ENCODE data around the gene RGS6.

The RGS6 gene

DNA sequence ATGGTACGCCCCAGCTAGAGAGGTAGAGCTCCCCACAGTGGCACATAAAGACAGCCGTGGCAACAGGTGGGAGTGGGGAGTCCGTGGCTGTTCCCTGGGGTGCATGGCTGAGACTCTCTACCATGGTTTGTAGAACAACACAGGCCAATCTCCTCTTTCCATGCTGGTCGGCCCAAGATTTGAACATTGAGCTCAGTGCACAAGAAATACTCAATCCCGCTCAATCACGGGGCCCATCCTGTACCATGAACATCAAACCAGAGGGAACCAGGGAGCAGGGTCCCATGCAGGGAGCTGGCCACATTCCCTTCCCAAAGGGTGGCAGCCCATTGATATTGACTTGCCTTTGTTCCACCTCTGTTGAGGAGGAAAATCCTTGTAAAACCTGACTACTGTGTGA is 608.6 kb downstream of the RGS6 start:
- no peak for DNase-seq

DNA sequence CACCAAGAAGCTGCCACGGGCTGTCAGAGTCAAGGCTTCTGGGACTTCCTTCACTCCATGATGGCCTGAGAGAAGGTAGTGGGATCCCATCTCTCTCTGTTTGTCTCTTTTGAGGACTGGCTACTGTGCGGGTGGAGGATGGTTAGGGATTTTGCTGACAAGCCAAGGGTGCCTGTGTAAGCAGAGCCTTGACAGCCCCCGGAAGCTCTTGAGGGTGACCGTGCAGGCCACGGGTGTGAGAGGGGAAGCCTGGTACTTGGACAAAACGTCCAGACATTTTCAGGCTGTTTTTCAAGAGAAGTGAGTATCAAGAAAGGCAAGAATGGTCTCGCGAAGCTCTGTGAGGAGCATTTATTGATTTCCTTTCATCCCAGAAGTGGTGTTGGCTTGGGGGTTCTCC is 609.3 kb downstream of the RGS6 start:
- DNase-seq, result no peak

- no peak for DNase-seq
These were observed 611.1 kb downstream of the RGS6 start for GRCh38 chr14:72543341-72543740.

GRCh38 chr14:72544615-72545387 is 612.6 kb downstream of the RGS6 start:
- no peak for DNase-seq

GRCh38 chr14:72545411-72546311 is 613.4 kb downstream of the RGS6 start:
- DNase-seq, result no peak

GRCh38 chr14:72546344-72547016 is 614.3 kb downstream of the RGS6 start:
- no peak for DNase-seq

DNA sequence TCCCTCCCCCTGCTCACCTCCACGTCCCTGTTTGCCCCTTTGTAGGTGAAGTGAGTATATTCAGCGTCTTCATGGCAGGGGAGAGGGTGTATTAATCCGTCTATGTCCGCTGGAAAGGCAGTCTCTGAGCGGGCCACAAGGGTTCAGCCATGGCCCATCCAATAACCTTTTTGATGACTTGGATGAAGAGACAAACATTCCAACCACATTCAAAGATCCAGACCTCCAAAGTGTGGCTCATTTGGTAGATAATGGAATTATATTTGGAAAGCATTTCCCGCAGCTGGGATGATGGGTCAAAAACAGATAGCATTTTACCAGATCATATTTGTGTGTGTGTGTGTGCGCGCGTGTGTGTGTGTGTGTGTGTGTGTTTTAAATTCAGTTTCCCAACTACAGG is 615.8 kb downstream of the RGS6 start:
- no peak for DNase-seq

GRCh38 chr14:72549026-72549425 is 616.8 kb downstream of the RGS6 start:
- DNase-seq, result no peak

- DNase-seq, result no peak
These were observed 617.6 kb downstream of the RGS6 start for GRCh38 chr14:72549854-72550253.

DNA sequence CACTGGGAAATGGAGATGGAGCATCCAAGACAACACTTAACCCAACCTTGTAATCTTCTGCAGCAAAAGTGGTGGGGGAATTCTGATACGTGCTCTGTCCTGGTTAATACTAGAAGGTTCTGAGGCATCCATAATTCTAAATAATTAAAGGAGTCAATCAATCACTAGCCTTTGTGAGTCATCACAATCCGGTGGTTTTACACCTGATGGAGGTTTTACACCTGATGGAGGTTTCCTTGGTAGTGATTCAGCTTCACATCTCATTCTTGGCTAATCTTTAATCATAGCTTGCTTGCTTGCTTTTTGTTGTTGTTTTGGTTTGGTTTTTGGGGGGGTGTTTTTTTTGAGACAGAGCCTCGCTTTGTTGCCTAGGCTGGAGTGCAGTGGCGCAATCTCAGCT is 618.3 kb downstream of the RGS6 start:
- no peak for DNase-seq

DNA sequence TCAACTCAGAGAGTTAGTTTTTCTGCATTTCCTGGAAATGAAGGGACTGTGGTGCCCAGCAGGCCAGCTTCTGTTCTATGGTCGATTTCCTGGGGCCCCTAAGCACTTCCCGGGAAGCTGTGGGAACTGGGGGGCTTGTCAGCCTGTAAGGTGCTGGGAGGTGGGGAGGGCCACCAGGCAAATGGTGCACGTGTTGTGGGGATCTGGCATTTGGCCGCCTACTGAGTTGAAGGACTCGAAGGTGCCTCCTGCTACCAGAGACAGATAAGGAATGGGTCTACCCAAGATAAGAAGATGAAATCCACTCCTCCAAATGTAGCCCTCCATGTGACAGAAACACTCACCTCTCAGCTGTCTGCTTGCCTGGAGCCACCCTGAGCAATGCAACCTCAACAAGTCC is 620.0 kb downstream of the RGS6 start:
- DNase-seq, result no peak

DNA sequence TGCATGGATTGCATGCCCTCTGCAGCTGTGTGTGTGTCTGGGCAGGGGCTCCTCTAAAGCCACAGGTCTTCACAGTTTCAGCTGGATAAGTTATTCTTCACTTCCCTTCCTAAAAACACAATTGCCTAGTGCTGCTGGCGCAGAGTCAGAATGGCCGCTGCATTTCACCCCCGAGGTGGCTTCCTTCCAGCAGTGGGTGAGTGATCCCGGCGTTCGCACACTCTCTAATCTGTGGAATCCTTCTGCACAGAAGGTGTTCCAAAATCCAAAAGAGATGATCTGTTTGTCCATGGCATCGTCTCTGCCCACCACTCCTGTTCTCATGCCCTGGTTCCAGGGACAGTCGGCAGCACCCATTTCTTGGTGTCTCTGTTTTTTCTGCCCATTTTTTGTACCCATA is 620.9 kb downstream of the RGS6 start:
- DNase-seq, result no peak

- DNase-seq, result no peak
These were observed 621.4 kb downstream of the RGS6 start for GRCh38 chr14:72553656-72554055.

- DNase-seq, result no peak
These were observed 622.2 kb downstream of the RGS6 start for GRCh38 chr14:72554401-72554800.

DNA sequence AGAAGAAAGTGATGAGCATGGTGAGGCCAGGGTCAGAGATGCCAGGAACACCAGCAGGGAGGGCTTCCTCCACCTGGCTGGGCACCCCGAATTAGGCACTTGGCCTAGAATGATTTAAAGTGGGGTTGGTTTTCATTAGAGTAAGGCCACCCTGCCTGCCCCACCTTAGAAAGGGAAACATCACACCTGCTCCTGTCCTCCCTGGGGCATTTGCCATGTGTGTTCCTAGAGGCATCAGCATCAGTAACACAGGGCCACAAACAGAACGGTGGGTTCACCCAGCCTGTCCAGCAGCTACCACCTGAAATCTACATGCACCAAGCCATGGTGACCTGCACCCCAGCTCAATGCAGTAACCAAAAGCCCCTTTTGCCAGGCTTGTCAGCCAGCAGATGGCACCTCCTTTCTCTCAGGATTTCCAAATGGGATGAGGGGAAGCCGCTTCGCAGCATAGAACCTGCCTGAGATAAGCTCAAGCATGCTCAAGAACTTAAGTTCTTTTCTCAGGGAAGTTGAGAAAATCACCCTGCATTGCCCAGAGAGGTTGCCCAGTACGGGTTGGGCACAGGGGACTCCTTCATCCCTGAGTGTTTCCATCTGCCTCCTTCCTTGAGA is 622.9 kb downstream of the RGS6 start:
- DNase-seq, result no peak

DNA sequence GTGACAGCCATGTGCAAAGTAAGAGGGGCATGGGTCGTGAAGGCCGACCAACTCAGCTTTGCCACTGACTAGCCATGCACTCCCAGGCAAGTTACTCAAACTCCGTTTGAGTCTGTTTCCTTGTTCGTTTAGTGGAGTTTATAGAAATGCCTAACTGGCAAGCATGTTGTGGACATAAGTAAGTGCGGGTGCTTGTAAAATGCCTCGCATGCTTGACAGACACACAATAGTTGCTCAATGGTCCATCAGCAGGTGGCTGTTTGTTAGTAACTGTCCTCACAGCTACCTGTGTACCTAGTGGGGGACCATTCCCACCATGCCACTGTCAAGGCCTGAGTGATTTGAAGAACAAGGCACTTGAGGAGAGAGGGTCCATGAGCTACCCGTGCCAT is 623.4 kb downstream of the RGS6 start:
- DNase-seq, result no peak

- no peak for DNase-seq
These were observed 625.4 kb downstream of the RGS6 start for GRCh38 chr14:72557671-72558070.

DNA sequence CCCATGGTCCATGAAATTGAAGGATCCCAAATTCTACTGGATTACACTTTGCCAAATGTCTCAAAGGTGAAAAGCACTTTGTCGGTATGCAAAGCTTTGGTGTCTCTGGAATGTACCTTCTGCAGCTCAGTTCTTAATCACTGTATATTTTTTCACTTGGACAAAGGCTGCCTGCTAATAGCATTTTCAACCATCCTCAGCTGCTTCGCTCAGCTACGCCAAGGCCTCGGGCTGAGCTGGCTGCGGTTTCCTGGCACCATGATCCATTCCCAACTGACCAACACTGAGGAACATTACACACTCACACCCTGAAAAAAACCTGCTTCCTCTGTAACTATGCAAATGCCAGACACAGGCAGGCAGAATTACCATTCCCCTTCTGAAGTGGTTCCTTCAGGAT is 626.5 kb downstream of the RGS6 start:
- DNase-seq, result no peak

- DNase-seq, result no peak
These were observed 627.0 kb downstream of the RGS6 start for GRCh38 chr14:72559202-72559601.

GRCh38 chr14:72559669-72560255 is 627.5 kb downstream of the RGS6 start:
- no peak for DNase-seq

- no peak for DNase-seq
These were observed 628.1 kb downstream of the RGS6 start for GRCh38 chr14:72560331-72560730.

GRCh38 chr14:72560889-72561493 is 628.8 kb downstream of the RGS6 start:
- DNase-seq, result no peak

Data from RPMI8226 (cell line).